Measurements from ENCODE around the gene LIAS.
A peak's percentile ranks its signal among the peaks of the same experiment; 100 is the strongest.

Gene LIAS

DNA sequence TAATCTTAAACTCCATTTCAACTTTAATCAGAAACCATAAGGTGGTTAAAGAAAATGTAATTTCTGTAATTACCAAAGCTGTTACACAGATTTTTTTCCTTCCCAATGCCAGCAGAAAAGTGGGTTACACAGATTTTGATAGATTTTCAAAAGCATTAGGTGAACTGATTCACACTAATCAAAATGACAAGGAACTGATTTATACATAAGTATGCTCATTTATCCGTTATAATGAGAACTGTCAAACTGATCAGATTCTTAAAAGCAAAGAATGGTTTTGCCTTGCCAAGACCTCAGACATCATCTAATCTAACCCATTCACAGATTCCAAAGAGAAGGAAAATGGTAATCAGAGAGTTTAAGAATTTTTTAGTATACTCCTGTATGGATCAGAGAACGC, 63.2 kb downstream of the LIAS start:
- Mint-ChIP-seq H3K27me3 (ENCODE audit: low read depth) (no peaks in the 10 kb centered on the region), H3K27ac (no peak overlapping the region), H3K9me3 (no peaks in the 10 kb centered on the region), H3K36me3 (ENCODE audit: low read depth) (peaks cover 2% of the 10 kb centered on the region), H3K4me3 (no peak overlapping the region), H3K4me1 (ENCODE audit: low read depth) (peaks cover 7% of the 10 kb centered on the region)
- no peak for DNase-seq (ENCODE audit: low spot score)

DNA sequence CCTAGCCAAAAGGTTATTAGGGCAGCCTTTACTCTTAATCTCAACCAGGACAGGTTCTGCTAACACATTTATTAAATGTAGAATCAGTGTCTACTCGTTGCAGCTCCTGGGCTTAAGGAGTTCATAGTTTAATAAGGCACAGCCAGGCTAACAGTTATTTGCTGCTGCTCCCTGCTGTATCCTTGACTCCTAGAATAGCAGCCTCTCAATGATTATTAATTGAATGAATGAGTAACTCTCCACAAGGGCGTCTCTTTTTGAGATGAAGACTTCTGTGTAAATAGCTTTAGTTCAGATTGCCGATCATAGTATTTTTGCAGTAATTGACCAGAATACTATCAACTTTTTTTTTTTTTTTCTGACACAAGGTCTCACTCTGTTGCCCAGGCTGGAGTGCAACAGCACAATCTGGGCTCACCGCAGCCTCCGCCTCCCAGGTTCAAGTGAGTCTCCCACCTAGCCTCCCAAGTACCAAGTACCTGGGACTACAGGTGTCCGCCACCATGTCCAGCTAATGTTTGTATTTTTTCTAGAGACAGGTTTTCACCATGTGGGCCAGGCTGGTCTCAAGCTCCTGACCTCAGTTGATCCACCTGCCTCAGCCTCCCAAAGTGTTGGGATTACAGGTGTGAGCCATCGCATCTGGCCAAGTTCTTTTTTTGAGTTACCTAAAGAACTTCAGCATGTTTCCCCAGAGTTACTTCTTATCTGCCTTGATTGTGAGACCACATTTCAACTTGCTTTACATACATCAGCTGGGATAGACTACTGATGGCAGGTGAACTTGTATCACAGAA, 65.5 kb downstream of the LIAS start:
- Mint-ChIP-seq H3K4me1 (ENCODE audit: low read depth) (peaks cover 14% of the 10 kb centered on the region), H3K27me3 (ENCODE audit: low read depth) (no peaks in the 10 kb centered on the region), H3K4me3 (no peak overlapping the region), H3K9me3 (no peaks in the 10 kb centered on the region), H3K36me3 (ENCODE audit: low read depth) (peaks cover 4% of the 10 kb centered on the region), H3K27ac (no peak overlapping the region)
- DNase-seq (ENCODE audit: low spot score), result no peak

DNA sequence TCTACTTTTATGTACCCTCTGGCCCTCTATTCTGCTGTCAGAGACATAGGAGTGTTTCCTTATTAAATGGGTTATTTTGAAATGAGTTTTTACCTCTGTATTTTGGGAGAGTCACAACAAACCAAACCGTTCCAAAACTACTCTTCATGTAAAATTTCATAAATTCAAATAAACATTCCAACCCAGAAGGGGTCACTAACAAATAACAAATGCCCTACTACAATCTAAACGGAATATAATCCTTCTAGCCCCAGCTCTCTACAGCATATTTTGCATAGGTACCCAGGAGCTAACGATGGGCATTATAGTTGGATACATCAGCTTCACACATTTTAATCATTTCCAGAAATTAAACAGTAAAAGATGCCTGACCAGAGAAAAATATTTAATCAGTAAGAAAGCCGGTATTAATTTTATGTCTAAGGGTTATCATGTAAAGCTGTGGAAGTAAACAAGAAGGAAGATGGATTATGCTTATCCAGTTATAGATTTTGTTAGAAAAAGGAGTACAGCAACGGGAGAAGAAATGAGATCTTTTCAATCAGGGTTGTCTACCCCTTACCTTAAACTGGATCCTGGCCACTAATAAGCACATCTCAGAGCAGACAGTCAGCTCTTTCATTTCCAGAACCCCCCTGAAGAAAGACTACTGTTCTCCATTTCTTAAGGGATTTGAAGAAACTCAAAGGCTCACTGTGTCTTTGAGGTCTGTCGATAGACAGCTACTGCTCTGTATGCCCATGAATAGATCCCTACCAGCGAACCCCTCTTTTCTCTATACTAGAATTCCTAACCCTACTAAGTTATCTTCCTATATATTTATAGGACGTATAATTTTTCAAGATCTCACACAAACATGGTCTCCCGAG, 67.2 kb downstream of the LIAS start:
- H3K27me3 Mint-ChIP-seq (ENCODE audit: low read depth), result no peaks in the 10 kb centered on the region
- DNase-seq (ENCODE audit: low spot score), result no peak

DNA sequence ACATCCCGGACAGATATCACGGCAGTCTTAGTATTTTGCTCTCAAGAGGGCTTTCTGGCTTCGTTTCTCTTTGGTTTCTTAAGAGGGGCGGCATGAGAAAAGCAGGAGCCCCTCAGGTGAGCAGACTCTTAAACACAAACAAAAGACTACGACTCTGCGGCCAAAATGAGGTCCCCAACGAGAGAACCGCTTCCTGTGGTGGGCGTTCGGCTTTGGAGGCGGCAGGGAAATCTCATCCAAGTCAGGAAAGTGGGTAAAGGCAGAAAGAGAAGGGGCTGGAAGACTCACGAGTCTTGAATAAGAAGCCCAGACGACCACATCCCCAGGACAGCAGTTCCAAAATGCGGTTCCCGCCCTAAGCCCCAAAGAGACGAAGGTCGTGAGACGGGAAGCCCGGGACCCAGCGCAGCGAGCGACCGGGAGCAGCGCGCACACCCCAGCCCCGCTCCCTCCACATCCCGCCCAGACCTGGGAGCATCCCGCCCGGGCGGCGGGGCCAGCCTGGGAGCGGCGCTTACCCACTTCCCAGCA, 68.0 kb downstream of the LIAS start:
- peaks cover 14% of the 10 kb centered on the region for H3K4me1 Mint-ChIP-seq (ENCODE audit: low read depth)
- peaks cover 18% of the 10 kb centered on the region for H3K36me3 Mint-ChIP-seq (ENCODE audit: low read depth)
- peak overlapping the region; percentile 97 for H3K4me3 Mint-ChIP-seq
- peaks cover 18% of the 10 kb centered on the region for H3K9me3 Mint-ChIP-seq
- H3K27ac Mint-ChIP-seq, result peak overlapping the region; percentile 76
- H3K27me3 Mint-ChIP-seq (ENCODE audit: low read depth), result no peaks in the 10 kb centered on the region
- peak; percentile 44 for DNase-seq (ENCODE audit: low spot score)

More for the DNA sequence above, 67.2 kb downstream of the LIAS start:
- H3K4me1 Mint-ChIP-seq (ENCODE audit: low read depth), result peaks cover 14% of the 10 kb centered on the region
- H3K36me3 Mint-ChIP-seq (ENCODE audit: low read depth), result peaks cover 13% of the 10 kb centered on the region
- peaks cover 10% of the 10 kb centered on the region for H3K9me3 Mint-ChIP-seq
- H3K4me3 Mint-ChIP-seq, result peak overlapping the region; percentile 97
- H3K27ac Mint-ChIP-seq, result peak overlapping the region; percentile 76

DNA sequence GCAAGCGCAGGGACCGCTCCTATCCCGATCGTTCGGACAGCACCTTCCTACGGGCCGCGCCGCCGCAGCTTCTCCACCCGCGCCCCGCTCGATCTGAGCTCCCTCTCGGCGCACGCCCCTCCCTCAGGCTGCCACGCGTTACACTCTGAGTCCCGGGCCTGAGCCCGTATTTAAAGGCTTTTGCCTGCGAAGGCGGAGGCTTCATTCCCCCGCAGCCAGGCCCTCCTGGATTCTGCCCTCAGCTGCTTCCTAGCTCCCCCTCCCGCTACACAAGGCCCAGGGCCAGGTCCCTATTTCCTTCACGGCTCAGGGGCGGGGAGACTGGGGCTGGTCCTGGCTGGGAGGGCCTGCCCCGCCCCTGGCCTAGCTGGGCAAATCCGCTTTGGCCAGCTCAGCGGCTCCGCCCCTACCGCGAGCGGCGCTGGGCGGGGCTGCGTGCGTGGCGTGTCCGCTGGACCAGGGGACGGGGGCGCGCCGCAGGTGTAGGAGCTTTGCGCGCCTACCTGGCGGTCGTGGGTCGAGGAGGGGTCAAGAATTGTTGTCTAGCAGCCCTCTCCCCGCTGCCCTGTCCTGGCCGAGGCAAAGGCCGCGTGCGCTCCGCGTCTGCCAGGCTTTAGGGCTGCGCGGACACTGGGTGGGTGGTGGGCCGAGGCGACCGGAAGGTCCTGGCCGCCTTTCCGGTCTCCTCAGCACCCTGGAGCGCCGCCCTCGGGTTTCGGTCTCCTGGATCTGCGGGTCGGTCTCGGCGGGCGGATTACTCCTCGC, 68.6 kb downstream of the LIAS start, which contains the start of gene UGDH:
Gene UGDH, minus strand, starts transcription at position 144 of the 765 bp plus-strand sequence. CDS start 5,927 bp downstream, outside the sequence.
- peak; percentile 94 for DNase-seq (ENCODE audit: low spot score)
- H3K27me3 Mint-ChIP-seq (ENCODE audit: low read depth), result no peaks in the 10 kb centered on the region
- H3K4me3 Mint-ChIP-seq, result peak within 1 kb of the TSS; percentile 97
- H3K4me1 Mint-ChIP-seq (ENCODE audit: low read depth), result peaks cover 14% of the 10 kb centered on the region
- H3K27ac Mint-ChIP-seq, result peak within 1 kb of the TSS; percentile 92
- peaks cover 24% of the 10 kb centered on the region for H3K36me3 Mint-ChIP-seq (ENCODE audit: low read depth)
- H3K9me3 Mint-ChIP-seq, result peaks cover 23% of the 10 kb centered on the region

DNA sequence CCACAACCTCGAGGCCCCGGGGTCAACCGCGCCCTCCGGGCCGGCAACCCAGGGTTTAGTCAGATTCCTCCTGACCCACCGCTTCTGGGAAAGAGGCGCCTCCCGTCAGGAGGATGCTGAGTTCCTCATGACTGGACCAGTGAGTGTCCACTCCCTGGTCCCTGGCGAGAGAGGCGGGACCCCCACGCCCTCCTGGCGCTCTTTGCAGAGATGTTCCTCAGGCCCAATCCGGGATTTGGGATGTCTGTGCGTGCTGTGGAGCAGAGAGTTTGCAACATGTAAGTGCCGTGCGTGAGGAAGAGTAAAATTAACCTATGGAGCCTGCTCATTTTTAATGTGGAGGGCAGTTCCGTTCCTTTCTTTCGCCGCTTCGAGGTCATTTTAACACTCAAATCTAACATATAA, 69.2 kb downstream of the LIAS start:
- H3K27me3 Mint-ChIP-seq (ENCODE audit: low read depth), result no peaks in the 10 kb centered on the region
- no peak for DNase-seq (ENCODE audit: low spot score)
- H3K36me3 Mint-ChIP-seq (ENCODE audit: low read depth), result peaks cover 30% of the 10 kb centered on the region
- peaks cover 14% of the 10 kb centered on the region for H3K4me1 Mint-ChIP-seq (ENCODE audit: low read depth)
- H3K4me3 Mint-ChIP-seq, result peak overlapping the region; percentile 97
- H3K9me3 Mint-ChIP-seq, result peaks cover 29% of the 10 kb centered on the region
- peak overlapping the region; percentile 73 for H3K27ac Mint-ChIP-seq

Measured in T-helper 2 cell treated with Interferon-gamma antibody and Interleukin-4, amounts not matched to agents 5 μg/mL and 100 μg/mL, for 36 hours (primary cell).